ENCODE data around the gene ZFYVE1. TPM values are rescaled to one million over a fixed set of nuclear protein-coding genes. Genes with fewer than 3 reads are reported as not detected.
"Not testable (repeated sequence)": the region's sequence is repeated elsewhere in the genome, so short reads cannot be mapped to it uniquely, and the experiment has no call there.

Gene ZFYVE1
- total RNA-seq, 1 donor from 2014 or later: 12.9 TPM

DNA sequence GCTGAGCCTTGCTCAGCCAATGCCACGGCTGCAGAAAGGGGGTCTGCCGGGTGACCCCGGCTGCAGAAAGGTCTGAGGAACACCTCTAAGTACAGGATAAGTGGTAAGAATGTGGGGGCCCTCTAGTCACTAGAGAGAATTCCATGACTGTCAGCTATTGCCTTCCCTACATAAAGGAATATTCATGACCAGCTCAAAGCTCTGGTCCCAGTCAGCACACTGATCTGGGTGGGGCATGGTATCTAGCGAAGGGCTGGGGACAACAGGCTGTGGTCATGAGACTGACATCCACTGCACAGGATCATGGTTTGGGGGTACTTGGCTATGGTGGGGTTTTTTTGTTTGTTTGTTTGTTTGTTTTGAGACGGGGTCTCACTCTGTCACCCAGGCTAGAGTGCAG, 58.6 kb downstream of the ZFYVE1 start:
- intact Hi-C loops (cut with DNase I): no loop called here
- ATAC-seq (ENCODE audit: poor library complexity) (no peak), DNase-seq (no peak)

DNA sequence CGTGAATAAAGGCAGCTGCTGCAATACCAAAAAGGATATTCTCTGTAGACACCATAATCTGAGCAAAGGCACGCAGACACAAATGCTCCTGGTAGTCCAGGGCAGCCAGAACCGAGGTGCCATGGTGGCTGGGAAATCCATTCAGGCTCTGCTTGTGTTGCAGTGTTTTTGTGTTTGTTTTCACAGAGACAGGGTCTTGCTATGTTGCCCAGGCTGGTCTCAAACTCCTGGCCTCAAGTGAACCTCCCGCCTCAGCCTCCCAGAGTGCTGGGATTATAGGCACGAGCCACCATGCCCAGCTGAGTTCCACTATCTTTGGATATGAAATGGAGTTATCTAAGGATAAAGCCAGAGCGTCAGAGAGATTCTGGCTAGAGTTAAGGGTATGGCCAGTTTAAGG, 60.9 kb downstream of the ZFYVE1 start:
- ATAC-seq (ENCODE audit: poor library complexity) (no peak), DNase-seq (no peak)
- intact Hi-C loops (cut with DNase I): no loop called here

DNA sequence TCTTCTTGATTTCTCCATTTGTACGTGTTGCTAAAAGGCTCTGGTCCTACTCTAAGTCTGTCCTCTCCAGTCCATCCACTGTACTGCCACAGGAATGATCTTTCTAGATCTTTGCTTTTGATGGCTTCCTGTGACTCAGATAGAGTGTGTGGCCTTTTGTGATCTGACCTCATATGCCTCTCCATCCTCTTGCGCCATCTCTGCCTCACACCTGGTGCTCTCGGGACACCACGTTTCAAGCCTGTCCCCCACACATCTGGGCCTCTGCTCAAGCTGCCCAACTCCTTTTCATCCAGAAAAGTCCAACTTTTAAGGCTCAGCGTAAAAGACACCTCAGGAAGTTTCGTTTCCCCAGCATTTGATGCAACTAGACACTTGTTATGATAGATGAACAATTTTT, 61.7 kb downstream of the ZFYVE1 start:
- DNase-seq (no peak), ATAC-seq (ENCODE audit: poor library complexity) (no peak)
- intact Hi-C loops (cut with DNase I): no loop called here

DNA sequence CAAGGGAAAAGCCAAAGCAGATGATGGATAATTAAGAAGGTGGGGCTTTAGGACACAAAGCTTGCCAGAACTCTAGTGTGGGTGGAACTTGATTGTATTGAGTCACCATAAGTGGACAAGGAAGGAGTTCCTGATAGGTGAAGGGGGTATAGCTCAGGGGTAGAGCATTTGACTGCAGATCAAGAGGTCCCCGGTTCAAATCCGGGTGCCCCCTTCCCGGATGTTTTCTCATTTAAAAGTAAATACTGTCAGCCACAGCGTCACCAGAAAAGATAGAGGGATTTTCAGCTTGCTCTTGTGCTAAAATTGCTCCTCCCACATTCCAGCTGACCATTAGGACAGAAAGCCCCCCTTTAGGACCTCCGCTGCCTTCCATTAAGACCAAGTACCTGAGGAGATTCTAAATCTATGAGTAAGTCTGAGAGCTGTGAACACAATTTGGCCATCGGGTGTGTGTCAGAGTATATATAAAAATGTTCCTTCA, 64.0 kb downstream of the ZFYVE1 start:
- ATAC-seq (ENCODE audit: poor library complexity): peak; percentile 27

DNA sequence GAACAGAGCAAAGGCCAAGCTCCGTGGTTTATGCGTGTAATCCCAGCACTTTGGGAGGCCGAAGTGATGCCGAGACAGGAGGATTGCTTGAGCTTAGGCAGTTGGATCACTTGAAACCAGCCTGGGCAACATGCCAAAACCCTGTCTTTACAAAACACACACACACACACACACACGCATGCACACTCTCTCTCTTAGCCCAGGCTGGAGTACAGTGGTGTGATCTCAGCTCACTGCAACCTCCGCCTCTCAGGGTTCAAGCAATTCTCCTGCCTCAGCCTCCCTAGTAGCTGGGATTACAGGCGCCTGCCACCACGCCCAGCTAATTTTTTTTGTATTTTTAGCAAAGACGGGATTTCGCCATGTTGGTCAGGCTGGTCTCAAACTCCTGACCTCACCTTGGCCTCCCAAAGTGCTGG, 64.6 kb downstream of the ZFYVE1 start:
- ATAC-seq (ENCODE audit: poor library complexity); intact Hi-C loops (cut with DNase I); DNase-seq: not testable (repeated sequence)

More for the DNA sequence above, 64.0 kb downstream of the ZFYVE1 start:
- no peak for DNase-seq
- intact Hi-C loops (cut with DNase I): no loop called here

DNA sequence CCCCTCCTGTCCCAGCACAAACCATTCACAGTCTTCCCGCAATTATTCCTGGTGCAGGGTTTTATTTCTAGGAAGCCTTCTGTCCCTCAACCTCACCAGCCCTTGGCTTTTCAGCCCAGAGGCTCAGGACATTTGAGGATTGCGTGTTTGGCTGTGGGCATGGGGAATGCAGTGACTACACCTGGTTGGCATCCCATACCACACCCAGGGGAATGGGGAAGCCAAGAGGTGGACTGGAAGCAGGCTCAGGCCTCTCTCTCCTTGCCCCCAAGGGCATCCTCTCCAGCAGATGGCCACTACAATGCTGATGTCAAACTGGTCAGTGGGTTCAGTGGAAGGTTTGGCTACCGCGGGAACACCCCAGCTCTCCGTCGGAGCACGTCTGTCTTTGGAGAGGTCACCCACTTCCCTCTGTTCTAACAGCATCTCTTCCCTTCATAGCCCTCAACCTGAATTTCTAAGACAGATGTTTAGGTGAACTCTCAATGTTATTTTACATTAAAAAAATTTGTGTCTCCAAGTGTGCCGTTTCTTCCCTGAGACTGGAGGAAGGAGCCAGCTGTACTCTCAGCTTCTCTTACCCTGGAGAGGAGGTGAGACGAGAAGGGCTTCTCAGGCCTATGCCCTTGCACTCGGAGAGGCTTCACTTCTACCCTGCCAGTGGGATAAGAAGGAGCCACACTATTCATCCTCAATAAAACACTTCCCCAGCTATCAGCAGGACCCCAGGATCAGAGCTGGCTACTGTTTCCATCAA, 65.1 kb downstream of the ZFYVE1 start:
- ATAC-seq (ENCODE audit: poor library complexity) (no peak), DNase-seq (no peak)
- intact Hi-C loops (cut with DNase I): no loop called here

DNA sequence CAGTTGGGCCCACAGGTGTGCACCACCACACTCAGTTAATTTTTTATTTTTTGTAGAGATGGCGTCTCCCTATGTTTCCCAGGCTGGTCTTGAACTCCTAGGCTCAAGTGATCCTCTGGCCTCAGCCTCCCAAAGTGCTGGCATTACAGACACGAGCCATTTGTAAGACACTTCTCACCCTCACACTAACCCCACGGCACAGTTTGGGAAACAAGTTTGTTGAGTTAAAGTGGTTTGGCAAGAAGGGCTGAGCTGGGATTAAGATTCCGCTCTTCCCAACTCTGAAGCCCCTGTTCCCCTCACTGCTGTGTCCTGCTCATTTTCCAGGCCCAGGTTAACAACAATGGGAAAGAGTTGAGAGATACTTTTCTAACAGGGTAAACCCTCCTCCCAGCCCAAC, 65.9 kb downstream of the ZFYVE1 start:
- intact Hi-C loops (cut with DNase I); ATAC-seq (ENCODE audit: poor library complexity); DNase-seq: not testable (repeated sequence)

DNA sequence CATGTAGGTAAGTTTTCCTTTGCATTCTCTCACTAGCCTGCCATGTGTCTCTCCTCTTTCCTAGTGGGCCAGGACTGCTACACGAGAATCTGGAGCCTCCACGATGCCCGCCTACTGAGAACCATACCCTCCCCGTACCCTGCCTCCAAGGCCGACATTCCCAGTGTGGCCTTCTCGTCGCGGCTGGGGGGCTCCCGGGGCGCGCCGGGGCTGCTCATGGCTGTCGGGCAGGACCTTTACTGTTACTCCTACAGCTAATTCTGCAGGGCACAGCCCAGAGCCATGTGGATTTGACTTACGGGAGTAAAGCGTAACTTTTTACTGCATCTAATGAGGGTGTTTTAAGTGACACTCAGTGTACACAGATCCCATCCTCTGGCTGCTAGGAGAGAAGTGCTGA, 68.4 kb downstream of the ZFYVE1 start:
- ATAC-seq (ENCODE audit: poor library complexity): no peak
- intact Hi-C loops (cut with DNase I): no loop called here

DNA sequence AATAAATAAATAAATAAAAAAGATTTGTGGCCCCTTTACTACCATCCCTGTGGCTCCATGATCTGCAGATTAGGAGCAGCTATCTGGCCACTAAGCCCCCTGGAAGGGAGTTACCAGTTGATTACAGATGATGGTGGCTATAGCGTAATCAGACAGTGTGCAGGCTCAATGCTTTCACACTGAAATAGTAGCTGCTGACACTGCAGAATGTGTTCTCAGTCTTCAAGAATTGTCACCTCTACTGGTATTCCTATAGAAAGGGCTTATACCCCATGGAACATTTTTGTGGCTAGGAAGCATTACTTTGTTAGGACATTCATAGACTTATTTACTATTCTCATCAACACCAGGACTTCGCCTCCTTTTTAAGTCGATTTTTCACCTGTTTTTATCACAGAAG, 69.7 kb downstream of the ZFYVE1 start:
- intact Hi-C loops (cut with DNase I): no loop called here
- DNase-seq (no peak), ATAC-seq (ENCODE audit: poor library complexity) (no peak)

More for the DNA sequence above, 68.4 kb downstream of the ZFYVE1 start:
- DNase-seq: no peak

DNA sequence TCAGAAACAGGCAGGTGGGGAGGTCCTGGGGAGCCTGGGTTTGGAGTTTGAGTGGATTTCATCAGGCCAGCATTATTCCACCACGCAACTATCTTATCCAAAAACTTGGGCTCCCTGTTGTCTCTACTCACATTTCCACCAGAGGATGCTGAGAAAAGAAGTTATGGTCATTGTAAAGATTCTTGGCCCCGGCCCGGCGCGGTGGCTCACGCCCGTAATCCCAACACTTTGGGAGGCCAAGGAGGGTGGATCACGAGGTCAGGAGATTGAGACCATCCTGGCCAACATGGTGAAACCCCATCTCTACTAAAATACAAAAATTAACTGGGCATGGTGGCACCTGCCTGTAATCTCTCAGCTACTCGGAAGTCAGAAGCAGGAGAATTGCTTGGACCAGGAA, 70.2 kb downstream of the ZFYVE1 start:
- intact Hi-C loops (cut with DNase I): not testable (repeated sequence)

DNA sequence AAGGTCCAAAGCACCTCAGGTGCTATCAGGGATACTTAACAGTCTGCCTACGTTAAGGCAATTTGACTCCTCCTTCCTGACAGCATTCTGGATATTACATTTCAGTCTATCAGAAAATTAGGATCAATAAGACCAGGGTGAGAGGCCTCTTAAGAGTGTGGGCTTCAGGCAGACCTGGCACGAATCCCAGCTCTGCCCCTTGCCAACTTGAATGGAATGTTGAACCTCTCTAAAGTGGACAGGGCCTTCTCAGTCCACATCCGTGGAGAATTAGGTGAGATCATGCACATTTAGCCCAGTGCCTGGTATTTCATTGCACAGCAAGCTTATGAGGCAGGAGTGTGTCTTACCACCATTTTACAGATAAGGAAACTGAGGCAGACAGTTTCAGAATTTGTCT, 74.7 kb downstream of the ZFYVE1 start:
- DNase-seq (no peak), ATAC-seq (ENCODE audit: poor library complexity) (no peak)
- intact Hi-C loops (cut with DNase I): no loop called here

More for the DNA sequence above, 70.2 kb downstream of the ZFYVE1 start:
- not testable (repeated sequence) for DNase-seq; ATAC-seq (ENCODE audit: poor library complexity)

DNA sequence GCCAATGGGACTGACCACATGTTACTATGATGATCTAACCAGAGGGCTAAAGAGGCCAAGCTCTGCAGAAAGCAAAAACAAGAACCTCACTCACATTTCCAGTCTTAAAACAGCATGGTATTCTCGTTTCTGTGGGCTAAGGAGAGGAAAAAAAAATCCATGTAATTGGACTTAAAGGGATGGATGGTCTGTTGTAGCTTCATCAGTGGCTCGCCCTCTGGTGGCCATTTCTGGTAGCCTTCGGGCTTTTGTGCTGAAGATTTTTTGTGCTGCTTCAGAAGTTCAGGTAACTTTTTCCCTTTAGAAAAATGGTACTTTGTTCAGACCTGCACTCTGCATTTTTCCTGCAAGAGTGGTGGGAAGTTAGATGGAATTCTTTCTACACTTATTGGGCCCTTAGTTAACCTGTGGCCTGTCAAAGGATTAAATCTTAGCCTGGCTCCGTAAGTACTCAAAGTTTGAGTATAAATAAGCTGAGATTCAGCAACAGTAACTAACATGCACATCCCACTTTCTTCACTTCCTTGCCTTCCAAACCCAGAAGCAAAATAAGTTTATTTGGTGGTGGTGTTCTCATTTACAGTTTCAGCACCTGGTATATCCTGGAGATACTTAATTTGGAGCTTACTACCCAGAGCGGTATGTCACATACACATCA, 78.3 kb downstream of the ZFYVE1 start:
- DNase-seq: peak; percentile 81
- ATAC-seq (ENCODE audit: poor library complexity): peak; percentile 67
- intact Hi-C loops (cut with DNase I): no loop called here

DNA sequence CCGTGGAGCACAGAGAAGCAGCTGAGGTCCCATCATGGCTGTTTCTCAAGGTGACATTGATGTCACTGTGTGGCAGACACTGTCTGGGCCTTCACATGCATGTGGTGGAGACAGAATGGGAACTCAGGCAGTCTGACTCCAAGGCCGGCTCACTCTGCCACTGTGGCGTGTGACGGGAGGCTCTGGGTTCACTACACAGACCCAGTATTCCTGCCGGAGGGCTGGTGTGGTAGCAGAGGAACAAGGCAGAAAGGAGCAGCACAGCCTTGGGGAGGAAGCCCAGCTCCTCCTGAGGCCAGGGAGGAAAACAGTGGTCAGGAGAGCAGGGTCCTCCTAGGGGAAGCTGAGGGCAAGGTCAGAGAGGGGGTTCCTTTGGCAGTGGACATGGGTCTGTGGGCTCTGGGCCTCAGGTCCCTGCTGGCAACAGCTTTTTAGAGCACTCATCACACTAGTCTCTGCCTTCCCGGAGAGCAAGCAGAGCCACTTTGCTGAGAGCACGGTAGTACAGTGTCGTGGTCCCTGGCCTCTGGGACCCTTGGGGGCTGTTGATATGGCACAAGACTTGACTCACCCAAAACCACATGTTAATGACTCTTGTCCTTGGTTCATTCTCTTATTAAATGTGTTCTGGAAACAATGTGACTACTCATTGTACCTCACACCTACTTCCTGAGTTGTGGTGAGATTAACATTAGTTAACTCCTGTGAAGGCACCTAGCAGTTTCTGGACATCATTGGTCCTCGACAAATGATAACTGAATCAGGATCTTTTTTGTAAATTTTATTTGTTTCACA, 79.3 kb downstream of the ZFYVE1 start:
- ATAC-seq (ENCODE audit: poor library complexity): no peak
- DNase-seq: no peak
- intact Hi-C loops (cut with DNase I): no loop called here

DNA sequence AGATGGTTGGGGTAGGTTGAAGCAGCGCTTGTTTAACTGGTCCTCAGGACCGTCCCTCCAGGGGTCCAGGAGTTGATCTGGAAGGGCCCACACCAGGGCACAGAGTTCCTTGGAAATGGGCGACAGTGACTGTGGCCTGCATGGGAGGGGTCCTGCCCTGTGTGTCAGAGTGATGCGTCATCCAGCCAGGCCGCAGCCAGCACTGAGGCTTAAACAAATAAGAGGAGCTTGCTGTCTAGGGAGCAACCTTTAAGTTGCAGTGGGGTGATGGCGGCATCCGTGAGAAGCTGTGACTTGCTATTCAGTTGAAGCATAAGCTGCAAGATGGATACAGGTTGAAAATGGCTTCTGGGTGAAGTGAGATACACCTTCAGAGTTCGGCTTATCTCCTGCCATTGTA, 80.4 kb downstream of the ZFYVE1 start:
- intact Hi-C loops (cut with DNase I): no loop called here
- ATAC-seq (ENCODE audit: poor library complexity): no peak
- DNase-seq: no peak

DNA sequence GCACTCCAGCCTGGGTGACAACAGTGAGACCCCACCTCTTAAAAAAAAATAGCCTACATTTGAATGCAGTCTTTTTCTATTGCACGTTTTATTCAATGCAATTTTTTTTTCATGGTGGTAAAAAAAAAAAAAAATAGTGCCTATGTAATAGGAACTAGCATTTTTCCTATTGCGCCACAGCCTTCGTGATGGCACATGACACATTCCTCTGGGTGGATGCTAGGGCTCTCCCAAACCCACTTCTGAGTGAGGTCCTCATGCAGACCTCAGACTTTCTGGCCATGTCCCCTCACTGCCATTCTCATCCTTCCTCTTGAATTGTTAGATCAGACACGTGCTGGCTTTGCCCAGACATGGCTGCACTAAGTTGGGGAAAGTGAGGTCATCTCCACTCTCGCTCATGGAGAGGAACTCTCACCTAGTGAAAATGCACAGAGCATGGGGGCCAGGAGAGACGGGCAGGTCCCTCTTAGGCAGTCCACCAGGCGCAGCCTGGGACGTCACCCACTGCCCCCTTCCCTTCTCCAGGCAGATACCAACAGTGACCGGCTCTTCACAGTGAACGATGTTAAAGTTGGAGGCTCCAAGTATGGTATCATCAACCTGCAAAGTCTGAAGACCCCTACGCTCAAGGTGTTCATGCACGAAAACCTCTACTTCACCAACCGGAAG, 81.4 kb downstream of the ZFYVE1 start:
- intact Hi-C loops (cut with DNase I): no loop called here
- no peak for ATAC-seq (ENCODE audit: poor library complexity)
- DNase-seq: no peak

DNA sequence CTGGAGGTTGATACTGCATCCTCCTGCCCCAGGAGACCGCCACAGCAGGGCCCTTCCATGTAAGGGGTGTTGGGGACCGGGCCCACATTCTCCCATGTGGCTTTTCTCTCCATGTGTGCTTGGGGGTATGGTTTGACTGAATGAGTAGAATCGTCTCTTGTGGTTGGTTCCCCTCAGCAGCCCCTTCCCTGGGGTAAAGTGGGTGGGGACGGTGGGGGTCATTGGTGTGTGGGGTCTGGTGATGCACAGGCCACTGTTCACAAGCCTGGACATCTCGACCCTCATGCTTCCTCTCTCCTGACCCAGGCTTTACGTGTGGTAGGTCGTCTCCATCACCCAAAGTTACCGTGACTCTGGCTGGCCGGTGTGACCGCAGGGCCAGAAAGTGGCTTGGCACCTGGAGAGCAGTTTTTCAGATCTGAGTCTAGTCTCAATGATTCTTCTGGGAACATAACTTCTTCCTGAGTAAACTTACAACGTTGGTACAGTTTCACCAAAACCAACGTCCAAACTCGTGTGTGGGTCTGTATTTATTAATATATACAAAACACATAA, 83.0 kb downstream of the ZFYVE1 start:
- intact Hi-C loops (cut with DNase I): no loop called here
- no peak for ATAC-seq (ENCODE audit: poor library complexity)
- DNase-seq: no peak

DNA sequence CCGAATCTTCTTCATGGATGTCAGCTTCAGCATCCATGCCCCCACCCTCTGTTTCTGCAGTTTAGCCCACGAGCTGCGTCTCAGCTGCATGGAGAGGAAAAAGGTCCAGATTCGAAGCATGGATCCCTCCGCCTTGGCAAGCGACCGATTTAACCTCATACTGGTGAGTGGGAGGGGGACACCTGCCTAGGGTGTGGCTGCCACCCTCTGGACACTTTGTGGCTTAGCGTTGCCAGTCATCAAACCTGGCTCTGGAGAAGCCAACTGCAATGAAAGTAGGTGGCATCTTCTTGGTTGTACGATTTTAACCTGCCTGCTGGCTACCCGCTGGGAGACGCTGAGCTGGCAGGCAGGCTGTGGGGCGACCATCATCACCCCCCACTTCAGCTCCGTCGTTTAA, 84.0 kb downstream of the ZFYVE1 start:
- ATAC-seq (ENCODE audit: poor library complexity) (no peak), DNase-seq (no peak)
- intact Hi-C loops (cut with DNase I): no loop called here

DNA sequence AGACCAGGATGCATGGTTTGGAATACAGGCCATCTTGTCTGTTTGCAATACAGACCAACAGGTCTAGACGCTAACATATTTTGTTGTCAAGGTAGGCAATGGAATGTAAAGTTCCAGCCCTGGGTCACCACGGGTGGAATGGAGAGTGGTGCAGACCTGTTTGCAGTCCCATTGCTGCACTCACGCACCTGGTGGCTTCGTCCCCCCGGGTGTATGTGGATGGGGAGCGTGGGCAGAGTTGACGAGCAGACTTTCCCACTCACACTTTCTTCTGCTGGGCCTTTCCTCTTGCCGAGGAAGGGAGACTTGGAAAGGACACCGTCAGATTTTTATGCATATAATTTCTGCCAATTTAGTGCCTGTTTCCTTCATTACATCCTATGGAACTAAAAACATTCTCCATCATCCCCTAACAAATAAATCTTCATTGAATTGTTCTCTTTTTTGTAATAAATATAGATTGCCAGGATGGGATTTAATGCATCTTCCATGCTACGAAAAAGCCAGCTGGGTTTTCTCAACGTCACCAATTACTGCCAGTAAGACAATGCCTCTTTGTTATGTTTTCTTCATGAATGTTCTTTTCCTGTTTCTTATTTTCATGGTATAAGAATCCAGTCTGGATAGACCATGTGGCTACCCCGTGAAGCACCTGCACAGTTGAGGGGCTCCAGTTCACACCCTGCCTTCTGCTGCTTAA, 85.5 kb downstream of the ZFYVE1 start:
- no peak for ATAC-seq (ENCODE audit: poor library complexity)
- intact Hi-C loops (cut with DNase I): no loop called here
- DNase-seq: no peak

Data from Right ventricle myocardium superior (tissue), 1 donor.